Stimulated activated CD4-positive, alpha-beta T cell treated with anti-CD3 and anti-CD28 coated beads, TNF-alpha, amount 100 ng/mL, for 24 hours (primary cell): Measurements from ENCODE around the gene RNF187.
"Not testable (repeated sequence)": the region's sequence is repeated elsewhere in the genome, so short reads cannot be mapped to it uniquely, and the experiment has no call there.

Experiments
- DNase-seq, 3 experiments: peaks; one replicate each; pipeline ENCODE4 v3.0.0-alpha.2; 2020; ENCODE audit warnings: low read depth in 3 of 3

Gene RNF187

DNA sequence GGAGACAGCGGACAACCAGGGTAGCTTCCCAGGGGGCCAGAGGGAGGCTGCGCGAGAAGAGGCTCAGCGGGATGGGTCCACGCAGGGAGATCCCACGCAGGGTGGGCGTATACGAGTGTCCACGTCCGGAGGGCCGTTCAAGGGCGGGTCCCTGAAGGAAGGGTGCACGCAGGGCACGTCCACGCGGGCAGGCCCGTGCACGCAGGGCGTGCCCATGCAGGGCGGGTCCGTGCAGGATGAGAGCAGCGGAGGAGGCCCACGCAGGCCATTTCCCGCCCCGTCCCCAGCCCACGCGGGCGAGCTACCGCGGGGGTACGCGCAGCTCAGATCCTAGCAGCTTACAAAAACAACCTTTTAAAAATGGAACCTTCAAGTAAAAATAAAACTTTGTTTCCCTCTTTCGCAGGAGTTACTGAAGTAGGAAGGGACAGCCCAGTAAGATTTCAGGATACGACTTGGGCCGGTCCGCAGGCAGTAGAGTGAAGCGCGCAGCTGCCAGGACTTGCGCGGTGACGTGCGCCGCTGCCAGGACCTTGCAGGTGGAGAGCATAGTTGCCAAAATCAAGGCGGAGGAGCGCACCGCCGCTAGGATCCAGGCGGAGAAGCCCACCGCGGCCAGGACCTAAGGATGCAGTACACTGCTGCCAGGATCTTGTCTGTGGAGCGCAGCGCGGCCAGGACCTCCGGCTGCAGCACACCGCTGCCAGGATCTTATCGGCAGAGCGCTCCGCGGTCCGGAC, 416 bp upstream of the RNF187 start:
- peak; percentile 57 to 85 (median 69) for DNase-seq

DNA sequence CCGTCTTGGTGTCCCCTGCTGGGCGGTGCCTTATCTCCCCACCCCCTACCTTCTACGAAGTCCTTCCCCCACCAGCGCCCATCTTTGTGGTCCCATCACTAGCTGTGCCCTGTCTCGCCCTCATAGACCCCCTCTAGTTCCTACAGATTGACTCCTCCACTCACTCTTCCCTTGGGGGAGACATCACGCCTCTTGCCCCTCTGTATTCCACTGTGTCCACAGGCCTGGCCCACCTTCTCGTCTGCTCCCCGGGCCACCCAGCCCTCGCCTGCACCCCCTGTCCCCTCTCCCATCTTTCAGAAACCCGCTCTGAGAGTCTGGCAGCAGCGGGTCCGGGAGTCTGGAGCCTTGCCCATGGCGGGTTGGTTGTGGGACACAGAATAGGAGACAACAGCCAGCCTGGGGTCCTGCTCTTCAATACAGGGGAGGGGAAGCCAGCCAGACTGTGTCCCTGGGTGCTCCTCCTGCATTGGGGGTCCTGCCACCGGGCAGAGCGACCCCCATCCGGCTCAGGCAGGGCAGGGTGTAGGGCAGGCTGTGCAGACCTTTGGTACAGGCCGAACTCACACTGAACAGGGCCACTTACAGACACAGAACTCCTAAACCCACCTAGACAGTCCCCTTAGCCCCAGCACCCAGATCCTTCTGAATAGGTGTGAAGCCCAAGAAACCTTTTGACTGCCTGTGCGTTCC, 1.1 kb downstream of the RNF187 start:
- DNase-seq: no peak

DNA sequence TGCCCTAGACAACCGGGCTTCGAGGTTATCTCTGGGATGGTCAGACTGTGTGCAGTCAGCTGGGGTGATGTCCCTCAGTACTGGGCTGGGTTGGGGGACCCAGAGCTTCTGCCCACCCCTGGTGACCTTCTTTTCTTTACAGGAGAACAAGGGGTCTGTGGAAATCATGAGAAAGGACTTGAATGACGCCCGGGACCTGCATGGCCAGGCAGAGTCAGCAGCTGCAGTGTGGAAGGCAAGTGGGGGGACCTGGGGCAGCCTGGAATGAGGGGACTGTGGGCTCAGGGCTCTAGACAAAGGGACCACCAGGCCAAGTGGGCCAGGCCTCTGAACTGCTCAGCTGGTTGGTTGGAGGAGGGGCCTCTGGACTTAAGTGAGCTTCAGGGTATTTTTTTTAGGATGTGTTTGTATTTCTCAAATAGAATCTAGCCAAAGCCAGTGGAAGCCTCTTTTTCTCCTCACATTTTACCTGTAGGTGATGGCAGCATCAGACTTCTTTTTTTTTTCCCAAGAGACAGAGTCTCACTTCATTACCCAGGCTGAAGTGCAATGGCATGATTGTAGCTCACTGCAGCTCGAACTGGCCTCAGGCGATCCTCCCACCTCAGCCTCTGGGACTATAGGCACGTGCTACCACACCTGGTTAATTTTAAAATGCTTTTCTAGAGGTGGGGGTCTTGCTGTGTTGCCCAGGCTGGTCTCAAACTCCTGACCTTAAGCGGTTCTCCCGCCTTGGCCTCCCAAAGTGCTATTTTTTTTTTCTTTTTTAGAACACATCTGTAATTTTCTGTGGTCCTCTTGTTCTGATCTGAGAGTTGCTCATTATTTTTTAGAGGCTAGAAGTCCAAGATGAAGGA, 1.9 kb downstream of the RNF187 start:
- DNase-seq: no peak

DNA sequence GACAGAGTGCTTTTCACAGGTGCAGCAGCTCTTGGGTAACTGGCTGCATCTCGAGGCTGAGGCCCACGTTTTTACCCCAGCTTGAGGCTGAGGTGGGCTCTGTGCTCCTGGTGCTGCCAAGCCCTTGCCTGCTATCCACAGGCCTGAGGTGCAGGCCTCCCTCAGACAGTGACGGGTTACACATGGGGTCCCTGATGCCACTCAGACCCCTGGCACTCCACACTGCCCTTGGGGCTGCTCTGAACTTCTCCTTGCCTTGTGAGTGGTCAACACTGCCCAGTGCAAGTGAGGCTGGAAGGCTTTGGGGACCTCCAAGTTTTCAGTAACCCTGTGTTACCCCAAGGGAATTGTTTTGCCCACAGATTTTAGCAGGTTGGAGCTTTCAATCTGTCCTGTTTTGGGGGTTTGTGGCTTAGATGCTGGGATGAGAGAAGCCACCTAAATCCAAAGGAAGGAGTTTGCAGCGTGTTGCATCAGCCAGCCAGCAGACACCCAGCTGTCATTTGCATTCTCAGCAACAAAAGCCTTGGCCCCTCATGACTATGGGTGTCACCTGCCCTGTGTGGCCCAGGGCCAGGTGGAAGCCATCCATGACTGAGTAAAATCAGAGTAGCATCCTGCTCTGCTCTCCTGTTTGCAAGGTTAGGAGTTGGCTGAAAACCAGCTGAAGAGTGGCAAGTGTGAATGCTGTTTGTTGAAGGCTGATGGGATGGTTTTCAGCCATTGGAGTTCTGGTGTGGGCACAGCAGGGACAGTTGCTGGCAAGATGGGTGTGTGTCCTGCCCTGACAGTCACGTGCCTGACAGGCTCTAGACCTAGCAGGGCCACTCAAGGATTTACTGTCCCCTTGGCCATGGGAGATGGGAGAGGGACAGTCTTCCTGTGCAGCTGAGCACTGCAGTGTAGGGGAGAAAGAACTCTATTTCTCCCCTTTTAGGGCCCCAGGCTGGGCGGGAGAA, 3.2 kb downstream of the RNF187 start:
- no peak for DNase-seq

DNA sequence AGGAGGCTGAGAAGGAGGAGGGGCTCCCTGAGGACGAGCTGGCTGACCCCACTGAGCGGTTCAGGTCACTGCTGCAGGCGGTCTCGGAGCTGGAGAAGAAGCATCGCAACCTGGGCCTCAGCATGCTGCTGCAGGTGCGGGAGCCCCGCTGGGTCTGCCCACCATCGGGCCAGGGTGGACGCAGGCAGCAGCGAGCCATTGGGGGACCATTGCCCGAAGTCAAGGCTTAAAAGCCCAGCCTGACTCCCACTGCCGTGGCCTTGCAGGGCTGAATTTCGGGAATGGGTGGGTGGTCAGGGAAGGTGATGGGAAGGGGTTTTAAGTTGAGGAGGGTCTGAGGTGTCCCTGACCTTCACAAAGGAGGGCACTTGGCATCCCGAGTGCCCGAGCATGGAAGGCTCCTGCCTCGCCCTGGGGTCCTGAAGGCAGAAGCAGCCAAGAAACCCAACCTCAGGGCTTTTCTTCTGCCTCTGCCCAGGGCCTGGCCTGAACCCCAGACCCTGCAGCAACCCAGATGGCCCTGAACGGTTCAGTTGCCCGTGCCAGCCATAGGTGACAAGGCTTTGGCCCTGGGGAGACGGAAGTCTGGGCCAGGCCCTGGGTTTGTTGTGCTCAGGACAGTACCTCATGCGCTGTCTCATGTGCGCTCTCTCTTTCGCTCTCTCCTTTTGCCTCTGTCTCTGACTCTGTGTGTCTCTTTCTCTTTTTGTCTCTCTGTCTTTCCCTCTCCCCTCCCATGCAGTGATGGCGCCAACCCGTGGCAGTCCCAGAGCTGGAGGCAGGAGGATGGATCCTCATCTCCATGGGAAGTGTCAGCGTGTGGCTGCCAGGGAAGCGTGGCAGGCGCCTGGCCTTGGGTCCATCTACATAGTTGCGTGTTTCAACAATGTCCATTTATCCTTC, 6.2 kb downstream of the RNF187 start:
- no peak for DNase-seq

DNA sequence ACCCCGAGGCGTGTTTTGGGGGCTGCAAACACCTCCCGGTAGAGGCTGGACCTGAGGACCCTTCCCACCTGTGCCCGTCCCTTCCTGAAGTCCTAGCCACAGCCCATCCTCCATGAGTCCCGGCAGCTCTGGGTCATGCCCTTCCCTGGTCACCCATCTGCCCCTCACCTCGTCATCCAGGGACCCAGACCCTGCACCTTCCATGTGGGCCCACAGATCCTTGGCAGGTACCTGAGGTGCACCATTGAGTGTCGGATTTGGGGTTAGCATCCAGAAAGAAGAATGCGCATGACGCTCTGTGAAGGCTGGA, 6.8 kb downstream of the RNF187 start:
- no peak for DNase-seq

DNA sequence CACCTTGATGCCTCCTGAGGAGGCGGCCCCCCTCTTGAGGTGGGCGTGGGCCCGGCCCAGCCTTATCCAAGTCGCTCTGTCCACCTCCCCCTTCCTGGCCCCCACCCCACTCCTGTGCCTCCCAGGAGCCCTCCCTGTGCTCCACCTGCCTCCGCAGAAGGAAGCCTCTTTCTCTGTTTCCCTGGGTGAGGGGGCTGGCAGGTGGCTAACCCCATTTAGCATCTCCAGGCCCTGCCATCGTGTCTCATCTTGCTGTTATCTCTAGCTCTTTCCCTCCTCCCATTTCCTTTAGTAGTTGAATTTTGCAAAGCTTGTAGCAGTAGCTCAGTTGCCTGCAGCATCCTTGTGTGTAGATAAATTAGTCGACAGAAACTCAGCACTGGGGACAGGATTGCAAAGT, 7.2 kb downstream of the RNF187 start:
- no peak for DNase-seq

DNA sequence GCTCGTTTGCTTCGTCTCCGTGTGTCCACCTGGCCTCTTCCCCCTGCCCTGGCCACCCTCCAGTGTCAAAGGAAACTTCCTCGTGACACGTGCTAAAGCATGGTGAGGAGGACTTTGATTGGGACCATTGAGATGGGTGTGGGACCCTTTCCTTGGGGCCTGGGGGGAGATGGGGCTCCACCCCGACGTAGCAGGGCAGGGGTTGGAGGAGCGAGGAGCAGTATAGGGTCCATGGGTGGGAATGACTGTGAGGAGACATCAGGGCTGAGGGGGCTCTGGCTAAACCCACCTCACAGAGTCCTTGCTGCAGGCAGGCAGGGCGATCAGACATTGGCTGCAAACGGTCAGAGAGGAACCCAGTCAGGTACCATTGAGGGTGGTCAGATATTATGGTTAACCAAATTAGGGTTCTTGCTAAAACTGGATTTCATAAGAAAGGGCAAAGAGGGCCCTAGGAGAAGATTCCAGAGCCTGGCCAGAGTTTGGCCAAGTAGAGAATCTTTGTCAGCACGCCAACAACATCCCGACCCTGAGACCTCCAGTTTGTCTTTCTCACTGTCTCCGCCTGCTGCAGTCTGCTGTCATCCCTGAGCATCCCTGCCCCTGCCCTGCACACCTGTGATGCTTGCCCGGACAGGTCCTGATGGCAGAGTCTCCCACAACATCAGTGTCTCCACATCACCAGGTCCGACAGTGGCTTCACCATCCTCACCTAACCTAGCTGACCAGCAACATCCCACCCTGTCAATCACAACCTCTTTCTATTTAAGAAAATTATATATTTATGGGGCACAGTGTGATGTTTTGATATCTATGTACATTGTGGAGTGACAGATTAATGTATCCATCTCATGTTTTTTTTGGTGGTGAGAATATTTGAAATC, 8.0 kb downstream of the RNF187 start:
- DNase-seq: no peak

DNA sequence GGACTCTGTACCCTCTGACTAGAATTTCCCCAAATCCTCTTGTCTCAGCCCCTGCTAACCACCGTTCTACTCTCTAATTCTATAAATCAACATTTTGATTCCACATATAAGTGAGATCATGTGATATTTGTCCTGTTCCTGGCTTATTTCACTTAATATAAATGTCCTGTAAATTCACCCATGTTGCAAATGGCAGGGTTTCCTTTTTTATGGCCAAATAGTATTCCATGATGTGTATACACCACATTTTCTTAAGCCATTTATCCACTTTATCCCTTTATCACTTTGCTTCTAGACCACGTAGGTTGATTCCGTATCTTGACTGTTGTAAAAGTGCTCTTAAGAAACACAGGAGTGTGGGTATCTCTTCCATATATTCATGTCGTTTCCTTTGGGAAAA, 8.9 kb downstream of the RNF187 start:
- no peak for DNase-seq

DNA sequence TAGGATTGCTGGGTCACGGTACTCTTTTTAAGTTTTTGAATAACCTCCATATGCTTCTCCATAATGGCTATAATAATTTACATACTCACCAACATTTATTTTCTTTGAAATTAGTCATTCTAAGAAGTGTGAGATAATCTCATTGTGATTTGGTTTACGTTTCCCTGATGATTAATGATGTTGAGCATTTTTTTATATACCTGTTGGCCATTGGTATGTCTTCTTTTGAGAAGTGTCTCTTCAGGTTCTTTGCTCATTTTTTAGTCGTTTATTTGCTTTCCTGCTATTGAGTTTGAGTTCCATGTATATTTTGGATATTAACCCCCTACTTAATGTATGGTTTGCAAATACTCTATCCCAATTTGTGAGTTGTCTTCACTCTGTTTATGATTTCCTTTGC, 9.3 kb downstream of the RNF187 start:
- no peak for DNase-seq

DNA sequence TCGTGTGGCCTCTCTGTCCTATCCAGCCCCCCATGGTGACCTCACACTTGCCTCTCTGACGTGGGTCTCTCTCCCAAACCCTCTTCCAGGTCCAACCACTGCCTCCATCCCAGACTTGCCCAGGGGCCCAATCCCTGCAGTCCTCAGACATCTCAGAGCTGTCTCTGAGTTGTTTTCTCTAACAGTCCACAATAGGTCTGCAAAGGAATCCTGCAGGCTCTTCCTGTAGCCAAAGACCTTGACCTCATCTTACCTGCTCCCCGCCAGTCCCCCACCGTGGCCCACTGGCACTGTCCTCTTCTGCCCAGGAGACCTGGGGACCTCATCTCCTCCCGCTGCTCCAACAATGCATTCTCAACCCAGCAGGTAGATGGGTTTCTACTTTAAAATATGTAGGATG, 10.0 kb downstream of the RNF187 start:
- DNase-seq: no peak

DNA sequence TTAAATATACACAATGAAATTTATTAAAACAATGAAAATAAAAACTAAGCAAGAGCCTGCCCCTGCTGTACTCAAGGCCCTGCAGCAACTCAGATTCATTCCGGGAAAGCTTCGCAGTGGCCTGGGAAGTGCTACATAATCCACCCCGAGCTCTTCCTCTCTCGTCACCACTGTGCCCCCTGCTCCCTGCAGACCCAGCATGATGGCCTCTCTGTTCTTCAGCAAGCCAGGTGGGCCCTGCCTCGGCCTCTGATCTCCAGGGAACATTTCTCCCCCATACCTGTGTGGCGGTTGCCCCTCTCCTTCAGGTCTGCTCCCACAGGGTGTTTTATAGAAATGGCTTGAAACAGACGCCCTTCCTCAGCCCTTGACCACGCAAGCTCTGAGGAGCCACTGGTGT, 10.6 kb downstream of the RNF187 start:
- DNase-seq: no peak

DNA sequence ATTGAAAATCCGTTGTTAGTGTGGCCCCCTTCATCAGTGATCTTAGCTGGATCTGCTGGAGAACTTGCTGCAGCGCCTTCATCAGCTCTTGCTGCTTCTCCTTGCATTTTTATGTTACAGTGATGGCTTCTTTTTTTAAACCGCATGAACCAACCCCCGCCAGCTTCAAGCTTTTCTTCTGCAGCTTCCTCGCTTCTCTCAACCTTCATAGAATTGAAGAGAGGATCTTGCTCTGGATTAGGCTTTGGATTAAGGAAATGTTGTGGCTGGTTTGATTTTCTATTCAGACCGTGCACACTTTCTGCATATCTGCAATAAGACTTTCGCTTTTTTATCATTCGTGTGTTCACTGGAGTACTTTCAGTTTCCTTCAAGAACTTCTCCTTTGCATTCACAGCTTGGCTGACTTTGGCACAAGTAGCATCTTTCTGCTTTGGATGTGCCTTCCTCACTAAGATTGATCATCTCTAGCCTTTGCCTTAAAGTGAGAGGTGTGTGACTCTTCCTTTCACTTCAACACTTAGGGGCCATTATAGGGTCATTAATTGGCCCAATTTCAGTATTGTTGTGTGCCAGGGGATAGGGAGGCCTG, 13.1 kb downstream of the RNF187 start:
- DNase-seq: no peak

DNA sequence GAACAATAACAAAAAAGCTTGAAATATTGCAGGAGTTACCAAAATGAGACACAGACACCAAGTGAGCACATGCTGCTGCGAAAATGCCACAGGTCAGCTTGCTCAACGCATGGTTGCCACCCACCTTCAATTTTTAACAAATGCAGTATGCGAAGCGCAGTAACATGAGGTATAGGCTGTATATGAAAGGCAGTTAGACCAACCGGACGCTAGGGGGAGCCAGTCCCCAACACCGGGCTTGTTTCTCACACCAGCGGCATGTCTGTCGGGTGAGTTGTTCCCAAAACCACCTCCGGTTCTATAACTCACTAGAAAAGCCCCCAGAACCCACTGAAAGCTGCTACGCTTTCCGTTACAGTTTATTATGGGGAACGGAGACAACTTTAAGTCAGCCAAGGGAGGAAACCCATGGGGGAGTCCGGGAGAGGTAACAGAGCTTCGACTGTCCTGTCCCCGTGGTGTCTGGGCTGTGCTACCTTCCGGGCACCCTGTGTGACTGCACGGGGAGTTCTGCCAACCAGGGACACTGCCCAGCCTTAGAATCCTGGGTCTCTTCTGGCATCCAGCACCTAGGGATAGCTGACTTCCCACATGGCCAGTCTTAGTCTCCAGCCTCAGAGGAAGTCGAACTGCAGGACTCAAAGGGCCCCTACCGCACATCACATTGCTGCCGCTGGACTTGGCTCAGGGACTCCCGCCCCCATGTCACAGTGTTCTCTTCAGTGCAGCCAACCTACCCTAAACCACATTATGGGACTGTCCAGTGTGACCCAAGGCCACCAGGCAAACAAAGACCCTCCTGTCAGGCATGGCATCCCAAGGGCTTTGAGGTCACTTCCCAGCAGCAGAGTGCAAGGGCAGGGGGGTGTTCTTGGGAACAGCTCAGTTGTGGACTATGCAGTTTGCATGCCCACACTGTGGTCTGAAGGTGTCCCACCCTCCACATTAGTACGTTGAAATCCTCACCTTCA, 14.0 kb downstream of the RNF187 start:
- peak; percentile 76 to 88 (median 83) for DNase-seq

DNA sequence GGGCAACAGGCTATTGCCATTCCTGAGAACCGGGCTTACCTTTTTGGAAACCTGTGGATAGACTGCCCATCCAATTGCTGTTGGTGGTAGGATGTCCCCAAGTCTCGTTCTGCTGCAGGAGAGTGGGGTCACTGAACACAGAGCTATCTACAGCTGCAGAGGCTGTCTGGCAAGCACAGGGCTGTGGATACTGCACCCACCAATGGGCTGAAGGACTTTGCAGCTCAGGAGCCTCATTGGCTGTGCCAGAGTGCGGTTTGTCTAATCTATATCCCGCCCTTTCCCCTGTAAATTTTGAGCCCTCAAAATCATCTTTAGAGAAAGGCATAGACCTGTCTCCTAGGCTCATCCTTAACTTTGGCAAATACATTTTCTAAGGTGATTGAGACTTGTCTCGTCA, 15.3 kb downstream of the RNF187 start:
- DNase-seq: no peak

DNA sequence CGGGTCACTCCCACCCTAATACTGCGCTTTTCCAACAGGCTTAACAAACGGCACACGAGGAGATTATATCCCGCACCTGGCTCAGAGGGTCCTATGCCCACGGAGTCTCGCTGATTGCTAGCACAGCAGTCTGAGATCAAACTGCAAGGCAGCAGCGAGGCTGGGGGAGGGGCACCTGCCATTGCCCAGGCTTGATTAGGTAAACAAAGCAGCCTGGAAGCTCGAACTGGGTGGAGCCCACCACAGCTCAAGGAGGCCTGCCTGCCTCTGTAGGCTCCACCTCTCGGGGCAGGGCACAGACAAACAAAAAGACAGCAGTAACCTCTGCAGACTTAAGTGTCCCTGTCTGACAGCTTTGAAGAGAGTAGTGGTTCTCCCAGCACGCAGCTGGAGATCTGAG, 18.8 kb downstream of the RNF187 start:
- not testable (repeated sequence) for DNase-seq

DNA sequence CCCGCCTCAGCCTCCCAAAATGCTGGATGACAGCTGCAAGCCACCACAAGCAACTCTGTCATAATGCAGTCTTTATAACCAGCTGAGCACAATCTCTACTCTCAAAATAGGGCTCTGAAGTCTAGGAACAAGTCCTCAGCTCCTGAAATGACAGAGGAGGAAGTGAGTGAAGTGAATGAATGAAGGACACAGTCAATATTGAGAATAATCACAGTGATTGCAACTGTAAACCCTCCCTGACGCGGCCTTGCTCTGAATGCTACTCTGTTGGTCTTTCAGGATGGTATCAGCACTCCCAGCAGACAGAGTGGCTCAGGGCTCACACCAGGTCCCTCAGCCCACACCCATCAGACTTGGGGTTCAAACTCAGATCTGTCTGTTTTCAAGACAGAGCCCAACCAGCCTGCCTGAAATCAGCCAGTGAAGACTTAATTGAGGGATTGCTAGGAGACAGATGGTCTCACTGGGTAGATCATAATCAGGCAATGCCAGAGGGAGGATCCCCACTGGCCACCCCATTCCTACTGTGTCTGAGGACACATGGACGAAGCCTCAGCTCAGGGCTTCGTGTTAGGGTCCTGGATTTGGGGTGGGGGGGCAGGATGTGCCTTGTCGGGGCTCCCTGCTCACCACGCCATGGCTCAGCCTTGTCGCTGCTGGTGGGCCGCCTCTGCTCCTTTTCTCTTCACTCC, 20.9 kb downstream of the RNF187 start:
- no peak for DNase-seq
